ENCODE measurements around the gene PMPCA.

GRCh38 chr9:136389396-136389795, 21.1 kb upstream of the PMPCA start:
- TF ChIP-seq CTCF (IDR thresholded peaks at IDR 0.05; ENCODE audit: low read depth, low read length): no peak
- no peak for TF ChIP-seq EZH2phosphoT487 (IDR thresholded peaks at IDR 0.05; ENCODE audit: low read depth)

Data from OCI-LY3 (cell line).